Muscle of leg (tissue), 11 donors: ENCODE results near the gene LIPA. TPM values are rescaled to one million over a fixed set of nuclear protein-coding genes. Genes with fewer than 3 reads are reported as not detected.
"Not testable (repeated sequence)": the region's sequence is repeated elsewhere in the genome, so short reads cannot be mapped to it uniquely, and the experiment has no call there.

Source experiments
- DNase-seq: peaks from one replicate; pipeline ENCODE4 v3.0.0; 2013
- H3K27ac ChIP-seq: one replicate; pipeline ENCODE4 v1.5.1; 2013; ENCODE audit warnings: mild to moderate bottlenecking, low read length, control low read depth
- H3K27me3 ChIP-seq: one replicate; pipeline ENCODE4 v1.6.1; 2013; ENCODE audit warnings: low read length; ENCODE audit not compliant: control insufficient read depth, insufficient read depth
- H3K36me3 ChIP-seq: one replicate; pipeline ENCODE4 v1.6.1; 2013; ENCODE audit warnings: low read length; ENCODE audit not compliant: control insufficient read depth, insufficient read depth
- H3K4me1 ChIP-seq: one replicate; pipeline ENCODE4 v1.6.1; 2013; ENCODE audit warnings: low read length; ENCODE audit not compliant: control insufficient read depth, insufficient read depth
- H3K4me3 ChIP-seq: one replicate; pipeline ENCODE4 v1.5.1; 2013; ENCODE audit warnings: low read length, control low read depth
- H3K9me3 ChIP-seq: replicated peaks from 2 replicates; pipeline ENCODE4 v1.6.1; 2013; ENCODE audit warnings: low read depth, low read length; ENCODE audit not compliant: control insufficient read depth
- WGBS: methylation state at CpG from one replicate; pipeline ENCODE4 v1.1.5; 2013; ENCODE audit warnings: missing lambda C conversion rate; ENCODE audit not compliant: insufficient coverage; 5-methylcytosine and 5-hydroxymethylcytosine counted together
- polyA plus RNA-seq, 8 donors: library from polyadenylated mRNA; unstranded; fragments of 120-200 nt; gene quantifications; one replicate each; pipeline versions ENCODE4 v1.2.1 to v1.2.3, GENCODE V29; 2013; ENCODE audit warnings: inconsistent platforms in 1 of 8, low replicate concordance in 1 of 8; ENCODE audit not compliant: insufficient read length in 8 of 8, insufficient read depth in 1 of 8
- total RNA-seq: library from RNA; stranded (reverse); fragments of 120-200 nt; gene quantifications from one replicate; pipeline ENCODE4 v1.2.4, GENCODE V29; 2013

LIPA gene
- total and polyA plus RNA-seq, 9 donors = 26.8 to 51.3 (median 34.0) TPM

- WGBS = 94% methylated on average over 1 of the region's 2 CpGs
- no peak for DNase-seq
- Histone ChIP-seq H3K4me1 (peaks cover 8% of the 10 kb centered on the region), H3K27ac (no peak overlapping the region), H3K36me3 (no peaks in the 10 kb centered on the region), H3K9me3 (no peaks in the 10 kb centered on the region), H3K4me3 (no peak overlapping the region), H3K27me3 (peaks cover 20% of the 10 kb centered on the region)
Observed at GRCh38 chr10:89202033-89202425, 49.5 kb downstream of the LIPA start.

GRCh38 chr10:89201345-89202032, 50.1 kb downstream of the LIPA start:
- Histone ChIP-seq H3K27me3 (peaks cover 14% of the 10 kb centered on the region), H3K9me3 (no peaks in the 10 kb centered on the region), H3K27ac (no peak overlapping the region), H3K36me3 (no peaks in the 10 kb centered on the region), H3K4me1 (peaks cover 2% of the 10 kb centered on the region), H3K4me3 (no peak overlapping the region)
- WGBS = 89% methylated on average over 3 of the region's 7 CpGs
- DNase-seq = no peak

GRCh38 chr10:89197473-89197872, 54.1 kb downstream of the LIPA start:
- no peaks in the 10 kb centered on the region for H3K27me3 ChIP-seq
- H3K4me3 ChIP-seq = no peak overlapping the region
- no CpG with 5 or more reads among the region's 4 CpGs for WGBS

GRCh38 chr10:89191301-89191700, 60.3 kb downstream of the LIPA start:
- no CpG with 5 or more reads among the region's 3 CpGs for WGBS
- not testable (repeated sequence) for H3K9me3 ChIP-seq, H3K27me3 ChIP-seq, H3K4me1 ChIP-seq, H3K4me3 ChIP-seq, DNase-seq, H3K36me3 ChIP-seq, H3K27ac ChIP-seq

More at GRCh38 chr10:89197473-89197872, 54.1 kb downstream of the LIPA start:
- H3K27ac ChIP-seq = no peak overlapping the region
- H3K4me1 ChIP-seq = no peaks in the 10 kb centered on the region
- no peaks in the 10 kb centered on the region for H3K9me3 ChIP-seq
- DNase-seq = no peak
- H3K36me3 ChIP-seq = no peaks in the 10 kb centered on the region

- WGBS = no CpG with 5 or more reads among the region's 2 CpGs
- Histone ChIP-seq H3K4me1 (no peaks in the 10 kb centered on the region), H3K9me3 (no peaks in the 10 kb centered on the region), H3K36me3 (no peaks in the 10 kb centered on the region), H3K4me3 (no peak overlapping the region), H3K27me3 (peaks cover 2% of the 10 kb centered on the region), H3K27ac (no peak overlapping the region)
- no peak for DNase-seq
Observed at GRCh38 chr10:89189211-89189734, 62.3 kb downstream of the LIPA start.

- no peak for DNase-seq
- H3K4me1 ChIP-seq = no peaks in the 10 kb centered on the region
Observed at GRCh38 chr10:89185658-89186057, 65.9 kb downstream of the LIPA start.

GRCh38 chr10:89184638-89185037, 66.9 kb downstream of the LIPA start:
- WGBS = no CpG with 5 or more reads among the region's 3 CpGs
- Histone ChIP-seq H3K4me3 (no peak overlapping the region), H3K36me3 (no peaks in the 10 kb centered on the region), H3K27ac (no peak overlapping the region), H3K27me3 (peaks cover 2% of the 10 kb centered on the region), H3K9me3 (peaks cover 9% of the 10 kb centered on the region), H3K4me1 (no peaks in the 10 kb centered on the region)
- no peak for DNase-seq

More at GRCh38 chr10:89185658-89186057, 65.9 kb downstream of the LIPA start:
- Histone ChIP-seq H3K36me3 (no peaks in the 10 kb centered on the region), H3K27ac (no peak overlapping the region), H3K27me3 (peaks cover 2% of the 10 kb centered on the region), H3K4me3 (no peak overlapping the region), H3K9me3 (peaks cover 3% of the 10 kb centered on the region)

- H3K27ac ChIP-seq = no peak overlapping the region
- H3K36me3 ChIP-seq = no peaks in the 10 kb centered on the region
- H3K9me3 ChIP-seq = peaks cover 9% of the 10 kb centered on the region
- H3K27me3 ChIP-seq = no peaks in the 10 kb centered on the region
- H3K4me1 ChIP-seq = no peaks in the 10 kb centered on the region
- no peak for DNase-seq
- H3K4me3 ChIP-seq = no peak overlapping the region
Observed at GRCh38 chr10:89183571-89183970, 68.0 kb downstream of the LIPA start.

- Histone ChIP-seq H3K36me3 (no peaks in the 10 kb centered on the region), H3K4me1 (no peaks in the 10 kb centered on the region), H3K4me3 (no peak overlapping the region), H3K27ac (no peak overlapping the region), H3K27me3 (no peaks in the 10 kb centered on the region), H3K9me3 (peaks cover 9% of the 10 kb centered on the region)
- no peak for DNase-seq
- 100% methylated on average over 2 of the region's 2 CpGs for WGBS
Observed at GRCh38 chr10:89182894-89183293, 68.7 kb downstream of the LIPA start.

GRCh38 chr10:89175816-89176215, 75.8 kb downstream of the LIPA start:
- no peak overlapping the region for H3K27ac ChIP-seq
- DNase-seq = no peak
- H3K36me3 ChIP-seq = no peaks in the 10 kb centered on the region
- H3K9me3 ChIP-seq = peaks cover 7% of the 10 kb centered on the region
- H3K4me1 ChIP-seq = no peaks in the 10 kb centered on the region
- no peak overlapping the region for H3K4me3 ChIP-seq
- no peaks in the 10 kb centered on the region for H3K27me3 ChIP-seq

GRCh38 chr10:89173075-89173474, 78.5 kb downstream of the LIPA start:
- no peak overlapping the region for H3K27ac ChIP-seq
- no peak overlapping the region for H3K4me3 ChIP-seq
- H3K36me3 ChIP-seq = no peaks in the 10 kb centered on the region
- no peaks in the 10 kb centered on the region for H3K9me3 ChIP-seq
- H3K27me3 ChIP-seq = no peaks in the 10 kb centered on the region
- no peaks in the 10 kb centered on the region for H3K4me1 ChIP-seq
- DNase-seq = no peak
